GM23248 (cell line): Measurements from ENCODE around the gene ARSK. TPM values are rescaled to one million over a fixed set of nuclear protein-coding genes. Genes with fewer than 3 reads are reported as not detected.

ENCODE experiments used
- DNase-seq: peaks from one replicate; pipeline ENCODE4 v3.0.0-alpha.2; 2015
- H2AFZ ChIP-seq: fragments of 200-600 bp; sonication (generic); 2 replicates; pipeline ENCODE4 v1.6.1; 2016; ENCODE audit warnings: antibody characterized with exemption
- H3F3A ChIP-seq: fragments of 200-600 bp; sonication (generic); 2 replicates; pipeline ENCODE4 v1.6.1; 2016; ENCODE audit warnings: mild to moderate bottlenecking, antibody characterized with exemption, mixed run types; ENCODE audit not compliant: insufficient read depth
- H3K27ac ChIP-seq: fragments of 200-600 bp; sonication (generic); 2 replicates; pipeline ENCODE4 v1.5.1; 2016; ENCODE audit warnings: mild to moderate bottlenecking
- H3K27me3 ChIP-seq: fragments of 200-600 bp; sonication (generic); replicated peaks from 2 replicates; pipeline ENCODE4 v1.6.1; 2016; ENCODE audit warnings: mild to moderate bottlenecking; ENCODE audit not compliant: insufficient read depth
- H3K36me3 ChIP-seq: fragments of 200-600 bp; sonication (generic); 2 replicates; pipeline ENCODE4 v1.6.1; 2016; ENCODE audit warnings: low read depth, mild to moderate bottlenecking
- H3K4me1 ChIP-seq: fragments of 200-600 bp; sonication (generic); 2 replicates; pipeline ENCODE4 v1.6.1; 2016; ENCODE audit warnings: mild to moderate bottlenecking; ENCODE audit not compliant: insufficient read depth
- H3K4me2 ChIP-seq: fragments of 200-600 bp; sonication (generic); one replicate; pipeline ENCODE4 v1.6.1; 2016; ENCODE audit warnings: mild to moderate bottlenecking; ENCODE audit not compliant: unreplicated experiment
- H3K4me3 ChIP-seq: fragments of 200-600 bp; sonication (generic); 2 replicates; pipeline ENCODE4 v1.5.1; 2016; ENCODE audit warnings: mild to moderate bottlenecking
- H3K79me2 ChIP-seq: fragments of 200-600 bp; sonication (generic); 2 replicates; pipeline ENCODE4 v1.6.1; 2016; ENCODE audit warnings: mild to moderate bottlenecking; ENCODE audit not compliant: insufficient read depth
- H3K9ac ChIP-seq: fragments of 200-600 bp; sonication (generic); 2 replicates; pipeline ENCODE4 v1.6.1; 2016; ENCODE audit warnings: mild to moderate bottlenecking
- H3K9me2 ChIP-seq: fragments of 200-600 bp; sonication (generic); 2 replicates; pipeline ENCODE4 v1.6.1; 2016; ENCODE audit warnings: mixed run types, mild to moderate bottlenecking, moderate library complexity; ENCODE audit not compliant: insufficient read depth
- H3K9me3 ChIP-seq: fragments of 200-600 bp; sonication (generic); one replicate; pipeline ENCODE4 v1.6.1; 2017; ENCODE audit warnings: low read depth
- H4K20me1 ChIP-seq: fragments of 200-600 bp; sonication (generic); 2 replicates; pipeline ENCODE4 v1.6.0; 2016; ENCODE audit not compliant: insufficient read depth
- EZH2 ChIP-seq: fragments of 200-600 bp; sonication (generic); IDR thresholded peaks from 2 replicates; pipeline ENCODE4 v1.6.1; 2018; ENCODE audit warnings: antibody characterized with exemption, mild to moderate bottlenecking; ENCODE audit not compliant: insufficient read depth, poor library complexity, severe bottlenecking
- EZH2phosphoT487 ChIP-seq: fragments of 200-600 bp; sonication (generic); IDR thresholded peaks from 2 replicates; pipeline ENCODE4 v1.6.1; 2018; ENCODE audit warnings: antibody characterized with exemption, moderate library complexity, mild to moderate bottlenecking, low read depth; ENCODE audit not compliant: insufficient read depth
- WGBS, 2 experiments: methylation state at CpG; one replicate each; pipeline ENCODE4 v1.1.6; 2015 to 2017; ENCODE audit warnings: low lambda C conversion rate in 2 of 2, low coverage in 1 of 2; ENCODE audit errors: missing lambda C conversion rate in 2 of 2; 5-methylcytosine and 5-hydroxymethylcytosine counted together
- in situ Hi-C: fragments of 300-500 bp; cut with MboI; formaldehyde crosslinking; loops from 2 replicates; pipeline ENCODE4 v1.15.0; 2020
- polyA plus RNA-seq: library from polyadenylated mRNA; unstranded; fragments of >200 nt; fragmentation: Nextera tagmentation; extraction: Ambion mirVana; gene quantifications from 2 replicates; pipeline ENCODE4 v1.2.1, GENCODE V29; 2016
- total RNA-seq: library from RNA; depleted of rRNA; stranded (reverse); fragments of >200 nt; shearing (Covaris generic); gene quantifications from 2 replicates; pipeline ENCODE4 v1.2.3, GENCODE V29; 2014

ARSK gene
- total and polyA plus RNA-seq, 2 experiments from 2014 or later, result 12.1 to 14.5 TPM

DNA sequence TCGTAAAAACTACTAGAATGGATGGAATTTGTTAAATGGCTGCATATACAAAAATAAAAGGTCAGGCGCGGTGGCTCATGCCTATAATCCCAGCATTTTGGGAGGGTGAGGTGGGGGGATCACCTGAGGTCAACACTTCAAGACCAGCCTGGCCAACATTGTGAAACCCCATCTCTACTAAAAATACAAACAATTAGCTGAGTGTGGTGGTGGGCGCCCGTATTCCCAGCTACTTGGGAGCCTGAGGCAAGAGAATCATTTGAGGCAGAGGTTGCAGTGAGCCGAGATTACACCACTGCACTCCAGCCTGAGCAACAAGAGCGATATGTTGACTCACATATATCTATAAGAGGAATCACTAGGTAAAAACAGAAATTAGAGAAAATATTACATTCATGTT, 55.6 kb downstream of the ARSK start:
- in situ Hi-C loops, result no loop called here
- H2AFZ ChIP-seq, result no peak overlapping the region
- no peak overlapping the region for H3K4me3 ChIP-seq
- H3K4me1 ChIP-seq, result no peaks in the 10 kb centered on the region
- H3K79me2 ChIP-seq, result no peaks in the 10 kb centered on the region
- no peaks in the 10 kb centered on the region for H3K9me2 ChIP-seq
- H3K4me2 ChIP-seq, result no peak overlapping the region
- no peaks in the 10 kb centered on the region for H3K27me3 ChIP-seq
- no peak overlapping the region for H3K9ac ChIP-seq
- TF ChIP-seq EZH2phosphoT487 (no peak), EZH2 (no peak)
- no peaks in the 10 kb centered on the region for H4K20me1 ChIP-seq
- DNase-seq, result no peak
- H3K27ac ChIP-seq, result no peak overlapping the region
- no peaks in the 10 kb centered on the region for H3K36me3 ChIP-seq
- H3K9me3 ChIP-seq, result no peaks in the 10 kb centered on the region
- no peaks in the 10 kb centered on the region for H3F3A ChIP-seq
- WGBS, 2 experiments, result 88 to 91% methylated on average over 7 of the region's 7 CpGs

GRCh38 chr5:95611396-95611795, 56.5 kb downstream of the ARSK start:
- no peaks in the 10 kb centered on the region for H3K9me2 ChIP-seq
- TF ChIP-seq EZH2 (no peak), EZH2phosphoT487 (no peak)
- no peaks in the 10 kb centered on the region for H3F3A ChIP-seq
- H3K27ac ChIP-seq, result no peak overlapping the region
- no peak for DNase-seq
- H3K27me3 ChIP-seq, result no peaks in the 10 kb centered on the region
- H2AFZ ChIP-seq, result no peak overlapping the region
- H3K9ac ChIP-seq, result no peak overlapping the region
- no peak overlapping the region for H3K4me2 ChIP-seq
- no peaks in the 10 kb centered on the region for H3K4me1 ChIP-seq
- no peaks in the 10 kb centered on the region for H3K79me2 ChIP-seq
- WGBS, 2 experiments, result 70 to 73% methylated on average over 3 of the region's 3 CpGs
- H4K20me1 ChIP-seq, result no peaks in the 10 kb centered on the region
- no peak overlapping the region for H3K4me3 ChIP-seq
- in situ Hi-C loops, result no loop called here
- H3K36me3 ChIP-seq, result no peaks in the 10 kb centered on the region
- no peaks in the 10 kb centered on the region for H3K9me3 ChIP-seq

DNA sequence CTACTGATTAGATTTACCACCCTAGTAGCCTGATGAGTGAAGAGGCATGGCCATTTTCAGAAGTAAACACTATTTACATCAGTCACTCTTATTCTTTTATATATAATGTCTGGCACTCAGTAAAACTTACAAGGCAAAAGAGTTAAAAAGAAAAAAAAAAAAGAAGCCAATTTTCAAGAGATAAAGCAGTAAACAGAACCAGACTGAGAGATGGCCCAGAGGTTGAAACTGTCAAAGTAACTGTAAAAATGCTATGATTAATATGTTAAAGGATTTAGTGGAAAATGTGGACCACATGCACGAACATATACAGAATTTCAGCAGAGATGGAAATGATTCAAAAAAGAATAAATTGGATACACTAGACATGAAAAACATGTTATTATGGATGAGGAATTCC, 58.6 kb downstream of the ARSK start:
- Histone ChIP-seq H3K27me3 (no peaks in the 10 kb centered on the region), H3K4me3 (no peak overlapping the region), H4K20me1 (no peaks in the 10 kb centered on the region), H3K27ac (no peak overlapping the region), H3K4me2 (no peak overlapping the region), H3F3A (peaks cover 3% of the 10 kb centered on the region), H3K9ac (no peak overlapping the region), H3K36me3 (no peaks in the 10 kb centered on the region), H3K4me1 (no peaks in the 10 kb centered on the region), H3K79me2 (no peaks in the 10 kb centered on the region), H2AFZ (no peak overlapping the region), H3K9me2 (no peaks in the 10 kb centered on the region), H3K9me3 (no peaks in the 10 kb centered on the region)
- no peak for DNase-seq
- in situ Hi-C loops, result no loop called here
- 96 to 97% methylated on average over 1 of the region's 1 CpG for WGBS, 2 experiments
- TF ChIP-seq EZH2phosphoT487, result no peak
- no peak for TF ChIP-seq EZH2

DNA sequence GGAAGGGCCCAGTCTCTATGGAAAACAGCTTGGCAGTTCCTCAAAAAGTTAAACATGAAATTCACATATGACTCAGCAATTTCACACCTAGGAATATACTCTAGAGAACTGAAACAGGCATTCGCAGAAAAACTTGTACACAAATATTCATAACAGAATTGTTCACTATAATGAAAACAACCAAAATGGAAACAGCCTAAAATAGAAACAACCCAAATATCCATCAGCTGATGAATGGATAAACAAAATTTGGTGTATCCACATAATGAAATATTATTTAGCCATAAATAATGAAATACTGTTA, 60.2 kb downstream of the ARSK start:
- no peaks in the 10 kb centered on the region for H3K9me2 ChIP-seq
- no peak overlapping the region for H3K27ac ChIP-seq
- no peaks in the 10 kb centered on the region for H3K9me3 ChIP-seq
- WGBS, 2 experiments, result 100% methylated on average over 1 of the region's 1 CpG
- H2AFZ ChIP-seq, result no peak overlapping the region
- peaks cover 13% of the 10 kb centered on the region for H3F3A ChIP-seq
- H3K9ac ChIP-seq, result no peak overlapping the region
- no peak overlapping the region for H3K4me3 ChIP-seq
- no peak overlapping the region for H3K4me2 ChIP-seq
- in situ Hi-C loops, result no loop called here
- H3K27me3 ChIP-seq, result no peaks in the 10 kb centered on the region
- DNase-seq, result no peak
- peaks cover 3% of the 10 kb centered on the region for H3K4me1 ChIP-seq
- no peak for TF ChIP-seq EZH2
- TF ChIP-seq EZH2phosphoT487, result no peak
- no peaks in the 10 kb centered on the region for H4K20me1 ChIP-seq
- H3K79me2 ChIP-seq, result no peaks in the 10 kb centered on the region
- H3K36me3 ChIP-seq, result no peaks in the 10 kb centered on the region

GRCh38 chr5:95617057-95617456, 62.2 kb downstream of the ARSK start:
- TF ChIP-seq EZH2phosphoT487, result no peak
- TF ChIP-seq EZH2, result no peak

More at GRCh38 chr5:95617057-95617456, 62.2 kb downstream of the ARSK start:
- H3K4me2 ChIP-seq, result no peak overlapping the region
- H3K79me2 ChIP-seq, result no peaks in the 10 kb centered on the region
- no peak overlapping the region for H3K27ac ChIP-seq
- H3F3A ChIP-seq, result peaks cover 13% of the 10 kb centered on the region
- H3K9me2 ChIP-seq, result no peaks in the 10 kb centered on the region
- DNase-seq, result peak; percentile 33
- 83 to 92% methylated on average over 5 of the region's 5 CpGs for WGBS, 2 experiments
- no peaks in the 10 kb centered on the region for H4K20me1 ChIP-seq
- H2AFZ ChIP-seq, result peak overlapping the region; percentile 8; the same call in 1 of the 2 replicates
- H3K4me3 ChIP-seq, result no peak overlapping the region
- in situ Hi-C loops, result no loop called here
- no peaks in the 10 kb centered on the region for H3K9me3 ChIP-seq
- no peak overlapping the region for H3K9ac ChIP-seq
- H3K27me3 ChIP-seq, result no peaks in the 10 kb centered on the region
- peaks cover 3% of the 10 kb centered on the region for H3K4me1 ChIP-seq
- H3K36me3 ChIP-seq, result no peaks in the 10 kb centered on the region
